Naive B cell (primary cell): ENCODE measurements around the gene LBHD1. TPM values are rescaled to one million over a fixed set of nuclear protein-coding genes. Genes with fewer than 3 reads are reported as not detected.
"Not testable (repeated sequence)": the region's sequence is repeated elsewhere in the genome, so short reads cannot be mapped to it uniquely, and the experiment has no call there.

Experiments
- ATAC-seq, 2 donors: fragments of 150-1000 bp; cut with Tn5 transposase; 2 replicates each; pipeline ENCODE4 v1.10.0; 2021; ENCODE audit warnings: low read depth in 2 of 2, mild to moderate bottlenecking in 2 of 2, moderate library complexity in 2 of 2
- DNase-seq: peaks from one replicate; pipeline ENCODE4 v3.0.0; 2022
- H3K27ac Mint-ChIP-seq, 6 donors: one replicate each; pipeline ENCODE4 v1.8.0; 2020 to 2022; ENCODE audit warnings: mild to moderate bottlenecking in 6 of 6, mixed read lengths in 6 of 6, moderate library complexity in 5 of 6, inconsistent platforms in 2 of 6
- H3K27me3 Mint-ChIP-seq, 3 donors: one replicate each; pipeline ENCODE4 v1.8.0; 2021 to 2022; ENCODE audit warnings: mixed read lengths in 3 of 3, mild to moderate bottlenecking in 1 of 3
- H3K36me3 Mint-ChIP-seq, 2 donors: one replicate each; pipeline ENCODE4 v1.8.0; 2020 to 2022; ENCODE audit warnings: mixed read lengths in 2 of 2, inconsistent platforms in 1 of 2, mild to moderate bottlenecking in 1 of 2
- H3K4me1 Mint-ChIP-seq, 3 donors: one replicate each; pipeline ENCODE4 v1.8.0; 2020 to 2022; ENCODE audit warnings: mixed read lengths in 3 of 3, inconsistent platforms in 1 of 3, mild to moderate bottlenecking in 1 of 3, moderate library complexity in 1 of 3
- H3K4me3 Mint-ChIP-seq, 8 donors: one replicate each; pipeline ENCODE4 v1.8.0; 2020 to 2022; ENCODE audit warnings: mild to moderate bottlenecking in 8 of 8, mixed read lengths in 8 of 8, moderate library complexity in 8 of 8, inconsistent platforms in 2 of 8
- H3K9me3 Mint-ChIP-seq, 7 donors: one replicate each; pipeline ENCODE4 v1.8.0; 2020 to 2022; ENCODE audit warnings: mixed read lengths in 7 of 7, mild to moderate bottlenecking in 5 of 7, inconsistent platforms in 2 of 7, moderate library complexity in 1 of 7
- polyA plus RNA-seq, 6 donors: library from polyadenylated mRNA; unstranded; fragments of 300-500 nt; fragmentation: Illumina TruSeq; gene quantifications; one replicate each; pipeline ENCODE4 v1.2.3, GENCODE V29; 2021; ENCODE audit warnings: low read depth in 6 of 6

Gene LBHD1
- polyA plus RNA-seq, 6 donors from 2014 or later = 3.5 to 12.4 (median 5.1) TPM

- DNase-seq = no peak
- ATAC-seq = no peak
- Mint-ChIP-seq H3K36me3 (peaks cover 7 to 8% of the 10 kb centered on the region in 2 donors), H3K4me3 (peak overlapping the region; percentile 95 to 100 (median 97)), H3K4me1 (peaks cover 30 to 70% (median 45%) of the 10 kb centered on the region in 3 donors), H3K27ac (peak overlapping the region in 5 of 6 donors; percentile 15 to 97 (median 79)), H3K27me3 (no peaks in the 10 kb centered on the region), H3K9me3 (no peaks in the 10 kb centered on the region)
Observed at GRCh38 chr11:62666259-62666926, 5.7 kb downstream of the LBHD1 start.

GRCh38 chr11:62665599-62666258, 6.3 kb downstream of the LBHD1 start:
- DNase-seq (peak; percentile 37), ATAC-seq (peak; percentile 20 to 24)
- H3K4me3 Mint-ChIP-seq = peak overlapping the region; percentile 95 to 100 (median 97)
- no peaks in the 10 kb centered on the region for H3K27me3 Mint-ChIP-seq
- peaks cover 7% of the 10 kb centered on the region in 2 donors for H3K36me3 Mint-ChIP-seq
- peak overlapping the region; percentile 82 to 99 (median 96) for H3K27ac Mint-ChIP-seq
- no peaks in the 10 kb centered on the region for H3K9me3 Mint-ChIP-seq
- peaks cover 26 to 64% (median 42%) of the 10 kb centered on the region in 3 donors for H3K4me1 Mint-ChIP-seq

GRCh38 chr11:62665075-62665598, 6.9 kb downstream of the LBHD1 start, which contains the start of the genes C11orf98 and CSKMT:
TSS of gene C11orf98 (minus strand) at chr11:62665210. CDS start at chr11:62665169, 41 bp downstream.
TSS of gene CSKMT (plus strand) at chr11:62665312. CDS start at chr11:62665880, 568 bp downstream.
- DNase-seq = peak; percentile 96
- peak within 1 kb of the TSS; percentile 95 to 100 (median 97) for H3K4me3 Mint-ChIP-seq
- ATAC-seq = peak; percentile 93
- H3K27me3 Mint-ChIP-seq = no peaks in the 10 kb centered on the region
- peak within 1 kb of the TSS; percentile 82 to 99 (median 96) for H3K27ac Mint-ChIP-seq
- H3K4me1 Mint-ChIP-seq = peaks cover 25 to 58% (median 41%) of the 10 kb centered on the region in 3 donors
- H3K9me3 Mint-ChIP-seq = no peaks in the 10 kb centered on the region
- peaks cover 7% of the 10 kb centered on the region in 2 donors for H3K36me3 Mint-ChIP-seq

- Mint-ChIP-seq H3K4me3 (peak overlapping the region; percentile 95 to 100 (median 97)), H3K36me3 (peaks cover 7% of the 10 kb centered on the region in 2 donors), H3K27me3 (no peaks in the 10 kb centered on the region), H3K27ac (peak overlapping the region; percentile 82 to 99 (median 96)), H3K4me1 (peaks cover 25 to 54% (median 41%) of the 10 kb centered on the region in 3 donors), H3K9me3 (no peaks in the 10 kb centered on the region)
- DNase-seq (no peak), ATAC-seq (peak; percentile 45 to 46)
Observed at GRCh38 chr11:62664405-62665074, 7.5 kb downstream of the LBHD1 start.

- Mint-ChIP-seq H3K4me3 (peak overlapping the region in 1 of 8 donors; percentile 72), H3K27me3 (no peaks in the 10 kb centered on the region), H3K4me1 (peaks cover 10 to 22% (median 19%) of the 10 kb centered on the region in 3 donors), H3K36me3 (no peaks in the 10 kb centered on the region), H3K27ac (no peak overlapping the region), H3K9me3 (peaks cover 0 to 4% (median 0%) of the 10 kb centered on the region in 7 donors)
- ATAC-seq (no peak), DNase-seq (no peak)
Observed at GRCh38 chr11:62656796-62657429, 15.2 kb downstream of the LBHD1 start.

GRCh38 chr11:62654297-62654696, 17.8 kb downstream of the LBHD1 start:
- peaks cover 10 to 26% (median 24%) of the 10 kb centered on the region in 3 donors for H3K4me1 Mint-ChIP-seq
- H3K9me3 Mint-ChIP-seq = peaks cover 0 to 4% (median 0%) of the 10 kb centered on the region in 7 donors
- H3K27ac Mint-ChIP-seq = peak overlapping the region in 3 of 6 donors; percentile 64 to 97 (median 78)
- ATAC-seq (no peak), DNase-seq (no peak)
- no peaks in the 10 kb centered on the region for H3K27me3 Mint-ChIP-seq
- peak overlapping the region; percentile 41 to 91 (median 64) for H3K4me3 Mint-ChIP-seq
- no peaks in the 10 kb centered on the region for H3K36me3 Mint-ChIP-seq

- H3K4me1 Mint-ChIP-seq = peaks cover 10 to 26% (median 24%) of the 10 kb centered on the region in 3 donors
- no peak for DNase-seq
- H3K27ac Mint-ChIP-seq = peak overlapping the region; percentile 21 to 95 (median 94)
- no peaks in the 10 kb centered on the region for H3K27me3 Mint-ChIP-seq
- peaks cover 0 to 4% (median 0%) of the 10 kb centered on the region in 7 donors for H3K9me3 Mint-ChIP-seq
- H3K4me3 Mint-ChIP-seq = peak overlapping the region; percentile 90 to 97 (median 94)
- ATAC-seq = no peak
- H3K36me3 Mint-ChIP-seq = no peaks in the 10 kb centered on the region
Observed at GRCh38 chr11:62652161-62653006, 19.7 kb downstream of the LBHD1 start.

- peak overlapping the region in 2 of 8 donors; percentile 45 to 63 for H3K4me3 Mint-ChIP-seq
- H3K27ac Mint-ChIP-seq, H3K36me3 Mint-ChIP-seq, H3K9me3 Mint-ChIP-seq, DNase-seq, H3K27me3 Mint-ChIP-seq, ATAC-seq: not testable (repeated sequence)
- H3K4me1 Mint-ChIP-seq = peaks cover 19 to 40% (median 38%) of the 10 kb centered on the region in 3 donors
Observed at GRCh38 chr11:62650283-62650682, 21.8 kb downstream of the LBHD1 start.

GRCh38 chr11:62649486-62649885, 22.6 kb downstream of the LBHD1 start:
- DNase-seq = no peak
- peaks cover 22 to 45% (median 40%) of the 10 kb centered on the region in 3 donors for H3K4me1 Mint-ChIP-seq
- peak overlapping the region in 1 of 6 donors; percentile 80 for H3K27ac Mint-ChIP-seq
- no peaks in the 10 kb centered on the region for H3K27me3 Mint-ChIP-seq
- no peak for ATAC-seq
- H3K4me3 Mint-ChIP-seq = peak overlapping the region in 1 of 8 donors; percentile 45
- H3K9me3 Mint-ChIP-seq = peaks cover 0 to 4% (median 0%) of the 10 kb centered on the region in 7 donors
- no peaks in the 10 kb centered on the region for H3K36me3 Mint-ChIP-seq

- no peaks in the 10 kb centered on the region for H3K36me3 Mint-ChIP-seq
- peaks cover 0 to 4% (median 0%) of the 10 kb centered on the region in 7 donors for H3K9me3 Mint-ChIP-seq
- ATAC-seq = no peak
- H3K4me1 Mint-ChIP-seq = peaks cover 22 to 46% (median 45%) of the 10 kb centered on the region in 3 donors
- DNase-seq = no peak
- no peak overlapping the region for H3K27ac Mint-ChIP-seq
- peak overlapping the region in 1 of 8 donors; percentile 45 for H3K4me3 Mint-ChIP-seq
- H3K27me3 Mint-ChIP-seq = no peaks in the 10 kb centered on the region
Observed at GRCh38 chr11:62648967-62649364, 23.1 kb downstream of the LBHD1 start.

GRCh38 chr11:62648185-62648966, 23.7 kb downstream of the LBHD1 start:
- H3K4me3 Mint-ChIP-seq = peak overlapping the region in 2 of 8 donors; percentile 19 to 52
- DNase-seq (no peak), ATAC-seq (no peak)
- peak overlapping the region in 1 of 6 donors; percentile 85 for H3K27ac Mint-ChIP-seq
- H3K36me3 Mint-ChIP-seq = no peaks in the 10 kb centered on the region
- H3K4me1 Mint-ChIP-seq = peaks cover 19 to 44% (median 42%) of the 10 kb centered on the region in 3 donors
- peaks cover 0 to under 1% (median 0%) of the 10 kb centered on the region in 7 donors for H3K9me3 Mint-ChIP-seq
- no peaks in the 10 kb centered on the region for H3K27me3 Mint-ChIP-seq
